SU-DHL-6 (cell line): ENCODE results near the gene TCEAL3.

Experiments used
- CTCF ChIP-seq: fragments of 200-600 bp; sonication (generic); IDR thresholded peaks from one replicate; pipeline ENCODE4 v1.5.1; 2017; ENCODE audit warnings: antibody characterized with exemption, mild to moderate bottlenecking, low read length, moderate library complexity; ENCODE audit not compliant: insufficient read depth, poor library complexity, severe bottlenecking
- EZH2phosphoT487 ChIP-seq: fragments of 200-600 bp; sonication (generic), shearing (Covaris generic); conservative IDR thresholded peaks from 2 replicates; pipeline ENCODE4 v1.6.1; 2018; ENCODE audit warnings: mild to moderate bottlenecking, antibody characterized with exemption, low read length, moderate library complexity, mixed read lengths

DNA sequence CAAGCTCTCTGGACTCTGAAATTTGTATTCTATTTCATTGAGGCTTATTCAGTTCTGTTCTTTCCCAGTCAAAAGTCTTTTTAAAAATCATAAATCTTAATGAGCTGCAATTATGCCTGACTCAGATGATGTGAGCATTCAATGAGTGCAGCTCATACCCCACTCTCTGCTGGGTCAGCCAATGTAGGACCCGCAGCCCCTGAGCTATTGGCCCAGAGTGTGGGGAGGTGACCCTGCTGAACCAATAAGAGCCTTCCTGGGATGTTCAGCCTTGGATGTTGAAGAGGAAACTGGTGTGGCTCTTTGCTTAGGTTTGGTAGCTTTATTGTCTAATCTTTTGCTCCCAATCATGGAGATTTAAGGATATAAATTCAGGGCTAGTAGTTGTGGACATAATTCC is 34.6 kb upstream of the TCEAL3 start:
- no peak for TF ChIP-seq CTCF
- no peak for TF ChIP-seq EZH2phosphoT487
